H1 (cell line): ENCODE measurements around the gene RNF157. TPM values are rescaled to one million over a fixed set of nuclear protein-coding genes. Genes with fewer than 3 reads are reported as not detected.
A peak's percentile ranks its signal among the peaks of the same experiment; 100 is the strongest.

Source experiments
- CTCF ChIA-PET: fragments of 300-600 bp; sonication (Branson Sonifier 250); formaldehyde crosslinking; loops from one replicate; lab custom pipeline; 2021; ENCODE audit not compliant: partially characterized antibody; lab: Charles Lee
- POLR2A ChIA-PET: fragments of 300-600 bp; sonication (Branson Sonifier 250); formaldehyde crosslinking; loops from one replicate; lab custom pipeline; 2021; ENCODE audit warnings: inconsistent platforms; ENCODE audit not compliant: partially characterized antibody; lab: Charles Lee
- DNase-seq, 2 experiments: peaks; one replicate each; pipeline versions ENCODE4 v3.0.0 to v3.0.0-alpha.2; 2010 to 2022; ENCODE audit warnings: low spot score in 2 of 2, low read depth in 1 of 2, mixed read lengths in 1 of 2
- FAIRE-seq: peaks from 2 replicates; lab custom pipeline; 2011; peaks lifted over from hg19 to GRCh38; lab: Jason Lieb, UNC
- H2AFZ ChIP-seq: 2 replicates; pipeline ENCODE4 v1.8.1; 2012; ENCODE audit warnings: low read length, inconsistent platforms
- H2AK5ac ChIP-seq: 2 replicates; pipeline ENCODE4 v1.6.1; 2013; ENCODE audit warnings: low read depth, low read length
- H2BK120ac ChIP-seq: replicated peaks from 2 replicates; pipeline ENCODE3; 2013; ENCODE audit warnings: low read depth, low read length, inconsistent platforms
- H2BK12ac ChIP-seq: 2 replicates; pipeline ENCODE4 v1.6.1; 2013; ENCODE audit warnings: low read depth, low read length
- H2BK15ac ChIP-seq: 2 replicates; pipeline ENCODE4 v1.6.1; 2013; ENCODE audit warnings: low read length
- H2BK20ac ChIP-seq: 2 replicates; pipeline ENCODE4 v1.6.1; 2013; ENCODE audit warnings: low read length
- H2BK5ac ChIP-seq: 2 replicates; pipeline ENCODE4 v1.6.1; 2013; ENCODE audit warnings: low read depth, low read length
- H3K14ac ChIP-seq: 2 replicates; pipeline ENCODE4 v1.6.1; 2013; ENCODE audit warnings: inconsistent platforms; ENCODE audit not compliant: insufficient read length
- H3K18ac ChIP-seq: 2 replicates; pipeline ENCODE4 v1.6.1; 2013; ENCODE audit warnings: low read length; ENCODE audit errors: extremely low read depth
- H3K23ac ChIP-seq: 2 replicates; pipeline ENCODE4 v1.6.1; 2013; ENCODE audit warnings: inconsistent platforms; ENCODE audit not compliant: insufficient read length
- H3K23me2 ChIP-seq: 2 replicates; pipeline ENCODE4 v1.6.1; 2013; ENCODE audit warnings: low read depth, low read length
- H3K27ac ChIP-seq: 2 replicates; pipeline ENCODE4 v1.6.1; 2011; ENCODE audit warnings: low read depth, low read length, inconsistent platforms
- H3K27me3 ChIP-seq, 4 experiments: replicated peaks in 1 of 4; 1 replicate in 1 of 4; 2 replicates in 3 of 4; pipeline versions ENCODE4 v1.6.1 to v1.8.1; 2011 to 2013; ENCODE audit warnings: low read length in 3 of 4, mild to moderate bottlenecking in 3 of 4, inconsistent platforms in 2 of 4, mixed read lengths in 2 of 4, moderate library complexity in 1 of 4; ENCODE audit not compliant: control insufficient read depth in 3 of 4, insufficient read depth in 3 of 4; ENCODE audit errors: extremely low read depth in 1 of 4
- H3K36me3 ChIP-seq, 4 experiments: 2 replicates each; pipeline versions ENCODE4 v1.6.1 to v1.8.1; 2011 to 2013; ENCODE audit warnings: mild to moderate bottlenecking in 4 of 4, low read length in 3 of 4, moderate library complexity in 2 of 4, control low read depth in 1 of 4, inconsistent platforms in 1 of 4; ENCODE audit not compliant: insufficient read depth in 4 of 4, control insufficient read depth in 2 of 4
- H3K4ac ChIP-seq: replicated peaks from 2 replicates; pipeline ENCODE3; 2013; ENCODE audit warnings: low read length, low read depth, mixed read lengths, inconsistent platforms; ENCODE audit not compliant: insufficient read length
- H3K4me1 ChIP-seq, 4 experiments: replicated peaks in 1 of 4; 1 replicate in 1 of 4; 2 replicates in 3 of 4; pipeline versions ENCODE4 v1.6.1 to v1.8.1; 2011 to 2013; ENCODE audit warnings: low read length in 3 of 4, inconsistent platforms in 2 of 4, mixed read lengths in 1 of 4; ENCODE audit not compliant: insufficient read depth in 4 of 4, control insufficient read depth in 3 of 4
- H3K4me2 ChIP-seq, 2 experiments: 2 replicates each; pipeline versions ENCODE4 v1.6.1 to v1.8.1; 2011 to 2013; ENCODE audit warnings: low read depth in 2 of 2, low read length in 2 of 2, control low read depth in 1 of 2, inconsistent platforms in 1 of 2, mild to moderate bottlenecking in 1 of 2; ENCODE audit not compliant: insufficient read depth in 1 of 2
- H3K4me3 ChIP-seq, 4 experiments: fragments of 200-600, 300-600 bp in 1 of 4; sonication (generic), shearing (Covaris generic), sonication (Bioruptor Twin) in 1 of 4; 2 replicates each; pipeline versions ENCODE4 v1.5.1 to v1.8.1; 2011 to 2016; ENCODE audit warnings: low read length in 4 of 4, low read depth in 3 of 4, control low read depth in 2 of 4, inconsistent platforms in 2 of 4, mild to moderate bottlenecking in 2 of 4, mixed read lengths in 1 of 4, moderate library complexity in 1 of 4; ENCODE audit not compliant: insufficient read depth in 2 of 4; ENCODE audit errors: extremely low read depth in 1 of 4
- H3K56ac ChIP-seq: replicated peaks from 2 replicates; pipeline ENCODE3; 2013; ENCODE audit warnings: low read depth, mild to moderate bottlenecking, mixed read lengths, low read length, inconsistent platforms; ENCODE audit not compliant: insufficient read length
- H3K79me1 ChIP-seq: 2 replicates; pipeline ENCODE4 v1.6.1; 2013; ENCODE audit warnings: low read depth, low read length, control low read depth
- H3K79me2 ChIP-seq, 2 experiments: 2 replicates each; pipeline versions ENCODE4 v1.6.1 to v1.8.1; 2012 to 2013; ENCODE audit warnings: low read length in 2 of 2, mild to moderate bottlenecking in 2 of 2, inconsistent platforms in 1 of 2; ENCODE audit not compliant: insufficient read depth in 2 of 2, control insufficient read depth in 1 of 2
- H3K9ac ChIP-seq, 4 experiments: replicated peaks in 1 of 4; 1 replicate in 1 of 4; 2 replicates in 3 of 4; pipeline versions ENCODE4 v1.6.1 to v1.8.1; 2011 to 2013; ENCODE audit warnings: low read depth in 3 of 4, low read length in 3 of 4, control low read depth in 2 of 4, mild to moderate bottlenecking in 2 of 4, moderate library complexity in 2 of 4, inconsistent platforms in 1 of 4; ENCODE audit errors: extremely low read depth in 1 of 4
- H3K9me3 ChIP-seq, 2 experiments: 2 replicates each; pipeline versions ENCODE4 v1.6.1 to v1.8.1; 2012 to 2013; ENCODE audit warnings: mild to moderate bottlenecking in 2 of 2, moderate library complexity in 2 of 2, control low read depth in 1 of 2, inconsistent platforms in 1 of 2, low read depth in 1 of 2, low read length in 1 of 2, mixed read lengths in 1 of 2; ENCODE audit not compliant: insufficient read depth in 2 of 2
- H4K20me1 ChIP-seq, 2 experiments: replicated peaks in 1 of 2; 2 replicates each; pipeline versions ENCODE3 to v1.8.1; 2011 to 2013; ENCODE audit warnings: inconsistent platforms in 2 of 2, low read length in 2 of 2, mild to moderate bottlenecking in 1 of 2; ENCODE audit not compliant: insufficient read depth in 2 of 2, control insufficient read depth in 1 of 2
- H4K5ac ChIP-seq: 2 replicates; pipeline ENCODE4 v1.6.1; 2013; ENCODE audit warnings: low read length, low read depth, mixed read lengths, inconsistent platforms; ENCODE audit not compliant: insufficient read length
- H4K8ac ChIP-seq: 2 replicates; pipeline ENCODE4 v1.8.0; 2013; ENCODE audit warnings: mild to moderate bottlenecking, moderate library complexity, low read length, inconsistent platforms; ENCODE audit not compliant: insufficient read depth; ENCODE audit errors: extremely low read depth
- H4K91ac ChIP-seq: replicated peaks from 2 replicates; pipeline ENCODE3; 2013; ENCODE audit warnings: low read length, mixed read lengths, inconsistent platforms; ENCODE audit not compliant: insufficient read length
- ATF2 ChIP-seq: IDR thresholded peaks from 2 replicates; pipeline ENCODE4 v1.6.1; 2012; ENCODE audit warnings: low read length, inconsistent platforms
- BCL11A ChIP-seq, 2 experiments: IDR thresholded peaks; one replicate each; pipeline ENCODE4 v1.6.1; 2011; ENCODE audit warnings: low read depth in 2 of 2, low read length in 2 of 2, mild to moderate bottlenecking in 2 of 2
- CHD1 ChIP-seq: IDR thresholded peaks from 2 replicates; pipeline ENCODE4 v1.6.1; 2012; ENCODE audit warnings: low read depth, low read length, improper control_type of control experiment
- MAFK ChIP-seq: IDR thresholded peaks from 2 replicates; pipeline ENCODE4 v1.6.1; 2012; ENCODE audit warnings: low read depth, mild to moderate bottlenecking, improper control_type of control experiment, low read length
- POLR2A ChIP-seq, 2 experiments: IDR thresholded peaks; 1 replicate in 1 of 2; 2 replicates in 1 of 2; pipeline ENCODE4 v1.6.1; 2011; ENCODE audit warnings: low read depth in 2 of 2, low read length in 2 of 2, mild to moderate bottlenecking in 2 of 2; ENCODE audit errors: control extremely low read depth in 1 of 2
- POU5F1 ChIP-seq: IDR thresholded peaks from 2 replicates; pipeline ENCODE4 v1.6.1; 2011; ENCODE audit warnings: low read depth, mild to moderate bottlenecking, low read length, moderate library complexity
- SIRT6 ChIP-seq: IDR thresholded peaks from one replicate; pipeline ENCODE4 v1.7.1; 2012; ENCODE audit warnings: low read length, inconsistent platforms
- SIX5 ChIP-seq: IDR thresholded peaks from 2 replicates; pipeline ENCODE4 v1.6.1; 2011; ENCODE audit warnings: mild to moderate bottlenecking, low read depth, low read length
- SP1 ChIP-seq: IDR thresholded peaks from 2 replicates; pipeline ENCODE4 v1.6.1; 2011; ENCODE audit warnings: low read depth, low read length
- TEAD4 ChIP-seq: IDR thresholded peaks from 2 replicates; pipeline ENCODE4 v1.6.1; 2012; ENCODE audit warnings: low read depth, low read length, inconsistent platforms, mixed read lengths
- ZNF274 ChIP-seq: IDR thresholded peaks from 2 replicates; pipeline ENCODE4 v1.7.0; 2012; ENCODE audit warnings: low read length, borderline replicate concordance; ENCODE audit errors: extremely low read depth
- WGBS, 2 experiments: shearing (Covaris generic) in 1 of 2; methylation state at CpG; one replicate each; pipeline versions ENCODE4 v1.1.6 to v1.1.7; 2013 to 2015; ENCODE audit warnings: low lambda C conversion rate in 2 of 2, mixed read lengths in 2 of 2, inconsistent platforms in 1 of 2, low coverage in 1 of 2, missing lambda C conversion rate in 1 of 2; ENCODE audit not compliant: insufficient replicate concordance in 2 of 2, insufficient coverage in 1 of 2, insufficient read length in 1 of 2; ENCODE audit errors: extremely low coverage in 1 of 2, missing lambda C conversion rate in 1 of 2; 5-methylcytosine and 5-hydroxymethylcytosine counted together
- polyA plus RNA-seq, 7 experiments: library from polyadenylated mRNA; depleted of rRNA in 3 of 7; stranded (reverse) in 5 of 7; unstranded in 2 of 7; fragments of >200 nt in 5 of 7; fragments of 200-250 nt in 2 of 7; gene quantifications; 1 replicate in 5 of 7; 2 replicates in 1 of 7; 4 replicates in 1 of 7; pipeline versions ENCODE4 v1.2.1 to v1.2.3, GENCODE V29; 2011 to 2013; ENCODE audit warnings: missing spikeins in 2 of 7, mixed read lengths in 2 of 7
- total RNA-seq: library from RNA; stranded (reverse); fragmentation: NEBNext Ultra II Directional; extraction: Animal tissue kit (Norgen Biotek cat#: 25700); gene quantifications from 2 replicates; pipeline ENCODE4 v1.2.1, GENCODE V29; 2021

RNF157 gene
- total and polyA plus RNA-seq, 2 of the 8 experiments (the other 6 are each of a cell fraction or from before 2014, with no cell fraction given) = 13.4 to 16.7 TPM

GRCh38 chr17:76145231-76146052 is 94.9 kb downstream of the RNF157 start:
- FAIRE-seq (no peak), DNase-seq (no peak)
- peak overlapping the region; percentile 10 for H4K91ac ChIP-seq
- 0 out of 2 replicates have a peak overlapping the region, but pooled peaks have one; percentile 40 for H3K18ac ChIP-seq
- no peak overlapping the region for H2AFZ ChIP-seq
- 75% methylated on average over 25 of the region's 25 CpGs; no CpG with 5 or more reads in 1 of the 2 experiments for WGBS, 2 experiments
- H4K8ac ChIP-seq = peak overlapping the region; percentile 20; the same call in 1 of the 2 replicates
- H3K23me2 ChIP-seq = peaks cover 9% of the 10 kb centered on the region
- H2BK12ac ChIP-seq = peak overlapping the region; percentile 68; the same call in 1 of the 2 replicates
- ChIA-PET CTCF (interaction anchor here (0.5 to 24.4 kb wide), 7 partner anchors 10 to 221 kb away, joined by 3 to 778 read pairs (median 5); partner anchors contain the start of gene EXOC7), POLR2A (interaction anchor here (0.6 to 7.5 kb wide), 4 partner anchors 10 to 38 kb away, joined by 3 to 64 read pairs (median 3); no protein-coding TSS in a partner anchor)
- no peak overlapping the region for H3K4me3 ChIP-seq
- no peak overlapping the region for H2BK120ac ChIP-seq
- H3K23ac ChIP-seq = no peak overlapping the region
- no peaks in the 10 kb centered on the region for H4K20me1 ChIP-seq
- peak overlapping the region in 1 of 2 experiments; percentile 5; a peak in 1 of 4 replicates for H3K4me2 ChIP-seq
- H2BK5ac ChIP-seq = peak overlapping the region; percentile 57; the same call in 1 of the 2 replicates
- H3K79me1 ChIP-seq = no peaks in the 10 kb centered on the region
- no peaks in the 10 kb centered on the region for H3K9me3 ChIP-seq
- H3K14ac ChIP-seq = no peak overlapping the region
- H3K27me3 ChIP-seq = peaks cover 3 to 27% (median 23%) of the 10 kb centered on the region in 4 experiments
- no peak overlapping the region for H4K5ac ChIP-seq
- no peak overlapping the region for H3K9ac ChIP-seq
- H3K27ac ChIP-seq = no peak overlapping the region
- no peak overlapping the region for H3K4ac ChIP-seq
- no peak overlapping the region for H3K56ac ChIP-seq
- H3K4me1 ChIP-seq = peaks cover 17 to 25% (median 20%) of the 10 kb centered on the region in 4 experiments
- 0 out of 2 replicates have a peak overlapping the region, but pooled peaks have one; percentile 35 for H2BK20ac ChIP-seq
- H2BK15ac ChIP-seq = 0 out of 2 replicates have a peak overlapping the region, but pooled peaks have one; percentile 25
- no peaks in the 10 kb centered on the region for H3K36me3 ChIP-seq
- H2AK5ac ChIP-seq = peak overlapping the region; percentile 60; the same call in 1 of the 2 replicates
- no peaks in the 10 kb centered on the region for H3K79me2 ChIP-seq
- TF ChIP-seq SP1 (no peak), MAFK (no peak), TEAD4 (no peak), SIX5 (no peak), POLR2A (IDR thresholded peaks at IDR 0.05; ENCODE audit: control extremely low read depth in 1 of 2, low read depth in 2 of 2, low read length in 2 of 2) (no peak), BCL11A (IDR thresholded peaks at IDR 0.05; ENCODE audit: low read depth in 2 of 2, low read length in 2 of 2) (no peak), CHD1 (no peak), ZNF274 (no peak), POU5F1 (no peak), SIRT6 (no peak), ATF2 (no peak)
